Neural crest cell (in vitro differentiated cells): Measurements from ENCODE around the gene LEMD1. TPM values are rescaled to one million over a fixed set of nuclear protein-coding genes. Genes with fewer than 3 reads are reported as not detected.

ENCODE experiments used
- DNase-seq: peaks from one replicate; pipeline ENCODE4 v3.0.0; 2021; ENCODE audit warnings: low read depth, mixed read lengths, low spot score
- H3K27ac Mint-ChIP-seq: one replicate; pipeline ENCODE4 v1.8.0; 2021; ENCODE audit warnings: mild to moderate bottlenecking, mixed read lengths; ENCODE audit not compliant: unreplicated experiment
- H3K27me3 Mint-ChIP-seq: 2 replicates; pipeline ENCODE4 v1.8.0; 2021; ENCODE audit warnings: low read depth, mild to moderate bottlenecking, mixed read lengths
- H3K36me3 Mint-ChIP-seq: 2 replicates; pipeline ENCODE4 v1.8.0; 2021; ENCODE audit warnings: low read depth, mild to moderate bottlenecking, mixed read lengths
- H3K4me1 Mint-ChIP-seq: 2 replicates; pipeline ENCODE4 v1.8.0; 2021; ENCODE audit warnings: mixed read lengths
- H3K4me3 Mint-ChIP-seq: one replicate; pipeline ENCODE4 v1.8.0; 2021; ENCODE audit warnings: mild to moderate bottlenecking, mixed read lengths
- H3K9me3 Mint-ChIP-seq: 2 replicates; pipeline ENCODE4 v1.8.0; 2021; ENCODE audit warnings: mixed read lengths
- CTCF ChIP-seq: fragments of 200-600 bp; sonication (generic); conservative IDR thresholded peaks from 2 replicates; pipeline ENCODE4 v1.5.0; 2021; ENCODE audit warnings: antibody characterized with exemption, mild to moderate bottlenecking
- total RNA-seq: library from RNA; stranded (reverse); gene quantifications from 2 replicates; pipeline ENCODE4 v1.2.1, GENCODE V29; 2021

The LEMD1 gene
- total RNA-seq, 1 donor from 2014 or later, result 10.7 TPM

GRCh38 chr1:205441716-205442050, 19.8 kb upstream of the LEMD1 start:
- DNase-seq, result no peak
- H3K4me3 Mint-ChIP-seq, result peak overlapping the region; percentile 70
- H3K36me3 Mint-ChIP-seq, result no peaks in the 10 kb centered on the region
- TF ChIP-seq CTCF, result no peak
- H3K27me3 Mint-ChIP-seq, result no peaks in the 10 kb centered on the region
- peak overlapping the region; percentile 96 for H3K27ac Mint-ChIP-seq
- H3K4me1 Mint-ChIP-seq, result peaks cover 81% of the 10 kb centered on the region
- no peaks in the 10 kb centered on the region for H3K9me3 Mint-ChIP-seq

GRCh38 chr1:205441318-205441633, 19.4 kb upstream of the LEMD1 start:
- TF ChIP-seq CTCF, result no peak
- Mint-ChIP-seq H3K27ac (peak overlapping the region; percentile 95), H3K9me3 (no peaks in the 10 kb centered on the region), H3K36me3 (no peaks in the 10 kb centered on the region), H3K27me3 (no peaks in the 10 kb centered on the region), H3K4me1 (peaks cover 80% of the 10 kb centered on the region), H3K4me3 (peak overlapping the region; percentile 70)
- no peak for DNase-seq

- H3K27ac Mint-ChIP-seq, result peak overlapping the region; percentile 95
- no peaks in the 10 kb centered on the region for H3K27me3 Mint-ChIP-seq
- no peaks in the 10 kb centered on the region for H3K36me3 Mint-ChIP-seq
- H3K4me1 Mint-ChIP-seq, result peaks cover 80% of the 10 kb centered on the region
- H3K9me3 Mint-ChIP-seq, result no peaks in the 10 kb centered on the region
- H3K4me3 Mint-ChIP-seq, result peak overlapping the region; percentile 70
- no peak for DNase-seq
- no peak for TF ChIP-seq CTCF
These were observed 18.8 kb upstream of the LEMD1 start for GRCh38 chr1:205440476-205441317.

- no peaks in the 10 kb centered on the region for H3K36me3 Mint-ChIP-seq
- DNase-seq, result no peak
- no peak for TF ChIP-seq CTCF
- H3K4me1 Mint-ChIP-seq, result peaks cover 80% of the 10 kb centered on the region
- H3K4me3 Mint-ChIP-seq, result no peak overlapping the region
- no peak overlapping the region for H3K27ac Mint-ChIP-seq
- no peaks in the 10 kb centered on the region for H3K9me3 Mint-ChIP-seq
- H3K27me3 Mint-ChIP-seq, result no peaks in the 10 kb centered on the region
These were observed 18.2 kb upstream of the LEMD1 start for GRCh38 chr1:205440121-205440475.

GRCh38 chr1:205438213-205439158, 16.6 kb upstream of the LEMD1 start:
- DNase-seq, result no peak
- TF ChIP-seq CTCF, result peak; percentile 42
- Mint-ChIP-seq H3K27me3 (no peaks in the 10 kb centered on the region), H3K36me3 (no peaks in the 10 kb centered on the region), H3K4me1 (peaks cover 68% of the 10 kb centered on the region), H3K4me3 (peak overlapping the region; percentile 31), H3K27ac (no peak overlapping the region), H3K9me3 (no peaks in the 10 kb centered on the region)
